Daoy (cell line): ENCODE data around the gene CDC42EP4. TPM values are rescaled to one million over a fixed set of nuclear protein-coding genes. Genes with fewer than 3 reads are reported as not detected.
"Not testable (repeated sequence)": the region's sequence is repeated elsewhere in the genome, so short reads cannot be mapped to it uniquely, and the experiment has no call there.

Experiments
- DNase-seq: peaks from one replicate; pipeline ENCODE4 v3.0.0-alpha.2; 2015; ENCODE audit warnings: low read depth
- total RNA-seq: library from RNA; depleted of rRNA; stranded (reverse); fragments of >200 nt; shearing (Covaris generic); gene quantifications from 2 replicates; pipeline ENCODE4 v1.2.3, GENCODE V29; 2014

CDC42EP4 gene
- total RNA-seq, 1 experiment from 2014 or later: 50.5 TPM

- peak; percentile 30 for DNase-seq
Observed at GRCh38 chr17:73320601-73321264, 8.9 kb upstream of the CDC42EP4 start.

- no peak for DNase-seq
Observed at GRCh38 chr17:73319766-73320165, 8.0 kb upstream of the CDC42EP4 start.

- DNase-seq: no peak
Observed at GRCh38 chr17:73318836-73319235, 7.0 kb upstream of the CDC42EP4 start.

- DNase-seq: no peak
Observed at GRCh38 chr17:73318427-73318813, 6.6 kb upstream of the CDC42EP4 start.

GRCh38 chr17:73317513-73318426, 6.0 kb upstream of the CDC42EP4 start:
- no peak for DNase-seq

- DNase-seq: no peak
Observed at GRCh38 chr17:73316919-73317505, 5.2 kb upstream of the CDC42EP4 start.

- DNase-seq: no peak
Observed at GRCh38 chr17:73315471-73315870, 3.7 kb upstream of the CDC42EP4 start.

GRCh38 chr17:73313526-73314127, 1.8 kb upstream of the CDC42EP4 start:
- DNase-seq: no peak

GRCh38 chr17:73312887-73313286, 1.1 kb upstream of the CDC42EP4 start:
- not testable (repeated sequence) for DNase-seq

GRCh38 chr17:73311428-73311780, 397 bp downstream of the CDC42EP4 start:
- DNase-seq: no peak

GRCh38 chr17:73309727-73310596, 1.8 kb downstream of the CDC42EP4 start:
- DNase-seq: no peak

GRCh38 chr17:73308959-73309358, 2.8 kb downstream of the CDC42EP4 start:
- DNase-seq: not testable (repeated sequence)

GRCh38 chr17:73308017-73308823, 3.6 kb downstream of the CDC42EP4 start:
- DNase-seq: peak; percentile 70

- no peak for DNase-seq
Observed at GRCh38 chr17:73307130-73307529, 4.7 kb downstream of the CDC42EP4 start.

- DNase-seq: no peak
Observed at GRCh38 chr17:73305845-73306836, 5.7 kb downstream of the CDC42EP4 start.

GRCh38 chr17:73304971-73305812, 6.6 kb downstream of the CDC42EP4 start:
- DNase-seq: peak; percentile 89

- no peak for DNase-seq
Observed at GRCh38 chr17:73304438-73304837, 7.4 kb downstream of the CDC42EP4 start.

- no peak for DNase-seq
Observed at GRCh38 chr17:73302189-73302588, 9.6 kb downstream of the CDC42EP4 start.
